NCI-H2171 treated with DMSO at 0.1 percent for 48 hours (cell line): ENCODE measurements around the gene THADA.

ENCODE experiments used
- DNase-seq: peaks from one replicate; lab custom pipeline; 2025; lab: John Stamatoyannopoulos, UW

The THADA gene

GRCh38 chr2:43223521-43224001 is 372.3 kb downstream of the THADA start:
- DNase-seq = no peak

GRCh38 chr2:43222475-43223309 is 373.1 kb downstream of the THADA start:
- DNase-seq = no peak

GRCh38 chr2:43221763-43222474 is 373.9 kb downstream of the THADA start:
- DNase-seq = peak; percentile 71

DNA sequence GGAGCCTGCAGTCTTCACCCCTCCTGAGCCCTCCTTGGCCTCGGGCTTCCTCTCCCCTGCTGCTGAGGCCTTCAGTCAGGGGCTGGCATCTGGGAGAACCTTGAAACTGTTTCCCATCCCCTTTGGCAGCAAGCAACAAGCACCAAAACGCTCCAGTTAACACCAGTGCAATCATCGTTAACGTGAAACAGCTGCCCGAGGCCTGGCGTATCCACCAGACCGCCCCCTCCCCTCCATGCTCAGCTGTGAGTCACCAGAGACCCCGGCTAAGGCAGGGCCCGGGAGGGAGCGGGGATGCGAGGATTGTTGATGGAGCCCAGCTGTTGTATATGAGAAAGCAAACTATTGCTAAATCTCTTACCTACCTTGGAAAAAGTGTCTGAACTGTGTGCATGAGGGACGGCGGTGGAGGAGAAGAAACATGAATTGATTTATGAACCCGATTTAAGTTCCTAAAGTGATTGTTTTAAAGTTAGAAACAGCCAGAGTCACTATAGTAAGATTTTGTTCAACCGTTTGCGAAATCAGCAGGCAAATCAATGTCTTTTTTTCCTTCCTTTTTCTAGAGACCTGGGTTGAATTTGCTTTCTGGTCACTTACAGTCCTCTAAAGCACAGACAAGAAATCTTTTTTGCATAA is 374.6 kb downstream of the THADA start:
- DNase-seq = peak; percentile 91

- no peak for DNase-seq
Observed at GRCh38 chr2:43220760-43221123, 375.1 kb downstream of the THADA start.

DNA sequence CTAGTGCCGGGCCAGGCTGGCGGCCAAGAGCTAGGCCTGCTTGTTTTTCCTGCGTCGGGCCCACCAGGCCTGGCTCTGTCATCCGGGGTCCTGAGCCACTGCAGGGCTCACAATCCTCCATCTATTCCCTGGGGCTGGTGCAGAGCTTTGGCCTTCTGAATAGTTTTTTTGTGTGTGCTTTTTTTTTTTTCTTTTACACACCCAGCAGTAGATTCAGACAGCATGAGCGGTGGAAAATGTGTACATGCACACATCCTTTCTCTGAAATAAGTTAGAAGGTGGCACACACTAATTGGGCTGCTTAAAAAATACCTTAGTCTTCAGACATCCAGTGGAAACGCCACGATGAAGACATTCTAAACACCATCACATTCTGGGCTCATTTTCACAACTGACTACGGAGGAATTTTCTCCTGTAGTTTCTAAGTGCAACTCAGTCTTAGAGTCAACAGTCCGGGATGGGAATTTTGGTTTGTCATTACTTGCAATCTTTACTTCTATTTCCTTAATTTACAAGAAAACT is 375.5 kb downstream of the THADA start:
- no peak for DNase-seq

DNA sequence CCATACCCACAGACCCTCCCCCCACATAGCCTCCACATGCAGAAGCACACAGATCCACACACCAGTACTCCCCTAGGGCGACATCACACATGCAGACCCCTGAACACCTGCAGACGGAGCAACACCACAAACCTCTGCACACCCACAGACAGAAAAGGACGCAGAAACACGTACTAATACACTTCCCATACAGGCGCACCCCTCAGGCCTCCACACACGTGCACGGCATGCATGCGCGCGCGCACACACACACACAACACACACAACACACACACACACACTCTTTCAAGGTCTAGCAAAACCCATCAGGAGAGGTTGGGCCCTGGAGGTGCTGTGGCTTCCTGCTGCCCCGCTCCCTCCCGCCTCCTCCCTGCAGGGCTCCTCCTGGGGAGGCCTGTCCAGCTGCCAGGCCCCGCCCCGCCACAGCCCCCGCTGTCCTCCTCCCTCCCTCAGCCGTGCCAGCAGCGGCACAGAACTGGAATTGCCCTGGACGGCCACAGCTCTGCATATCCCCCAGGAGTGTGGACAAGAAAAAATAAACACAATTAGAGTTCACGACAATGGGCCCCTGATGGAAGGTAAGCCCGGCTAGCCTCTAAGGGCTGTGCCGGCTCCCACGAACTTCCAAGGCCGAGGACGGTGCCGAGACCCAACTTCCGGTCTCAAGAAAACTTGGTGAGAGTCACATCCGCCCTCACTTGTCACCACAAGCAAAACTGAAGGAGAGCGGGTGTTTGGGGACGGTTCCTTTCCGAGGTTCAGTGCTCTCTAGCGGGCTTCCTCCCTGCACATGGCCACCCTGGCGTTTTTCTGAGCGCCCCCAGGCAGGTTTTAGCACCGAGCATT is 376.2 kb downstream of the THADA start:
- no peak for DNase-seq

DNA sequence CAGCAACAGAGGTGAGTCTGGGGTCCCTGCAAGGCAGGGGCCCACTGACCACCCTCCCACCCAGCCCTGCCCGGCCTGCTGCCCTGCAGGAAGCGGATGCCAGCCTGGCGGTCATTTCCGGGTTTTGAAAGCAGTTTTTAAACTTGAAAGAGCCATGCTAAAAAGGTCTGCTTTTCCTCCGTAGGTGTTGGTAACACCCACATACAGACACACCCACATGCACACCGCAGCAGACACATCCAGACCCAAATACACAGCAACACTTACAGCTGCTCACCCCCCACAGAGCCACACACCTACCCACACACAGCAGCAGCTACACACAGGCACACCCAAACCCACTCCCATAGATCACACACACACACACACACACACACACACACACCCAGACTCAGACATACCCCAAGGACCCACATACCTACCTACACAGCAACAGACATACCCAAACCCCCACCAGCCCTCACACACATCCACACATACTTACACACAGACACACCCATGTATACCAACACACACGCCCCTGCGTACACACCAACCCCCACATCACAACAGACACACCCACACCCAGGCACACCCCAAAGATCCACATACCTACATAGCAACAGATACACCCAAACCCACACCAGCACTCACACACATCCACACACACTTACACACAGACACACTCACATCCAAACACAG is 377.0 kb downstream of the THADA start:
- no peak for DNase-seq

DNA sequence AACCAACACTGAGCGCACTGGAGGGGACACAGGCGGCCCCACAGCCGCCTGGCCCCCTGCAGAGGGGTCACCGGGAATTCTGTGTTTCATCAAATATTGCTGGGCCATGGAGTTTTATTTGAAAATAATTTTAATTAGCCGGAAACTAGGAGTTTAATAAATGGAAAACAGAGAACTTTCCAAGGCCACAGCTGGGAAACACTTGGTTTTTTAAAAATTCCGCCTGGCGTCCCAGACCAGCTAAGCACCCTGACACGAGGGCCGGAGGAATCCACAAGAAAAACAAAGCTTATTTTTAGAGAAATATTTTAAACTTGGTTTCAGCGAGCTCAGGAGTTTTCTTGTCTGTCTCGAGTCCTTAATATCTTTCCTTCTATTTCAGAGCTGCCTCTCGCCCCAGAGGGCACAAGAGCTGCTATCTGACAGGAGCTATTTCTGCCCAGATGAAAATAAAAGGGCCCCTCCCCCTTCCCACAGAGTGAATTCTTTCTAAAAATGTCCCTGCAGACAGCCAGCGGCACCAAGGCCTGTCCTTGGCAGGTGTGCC is 377.6 kb downstream of the THADA start:
- no peak for DNase-seq

DNA sequence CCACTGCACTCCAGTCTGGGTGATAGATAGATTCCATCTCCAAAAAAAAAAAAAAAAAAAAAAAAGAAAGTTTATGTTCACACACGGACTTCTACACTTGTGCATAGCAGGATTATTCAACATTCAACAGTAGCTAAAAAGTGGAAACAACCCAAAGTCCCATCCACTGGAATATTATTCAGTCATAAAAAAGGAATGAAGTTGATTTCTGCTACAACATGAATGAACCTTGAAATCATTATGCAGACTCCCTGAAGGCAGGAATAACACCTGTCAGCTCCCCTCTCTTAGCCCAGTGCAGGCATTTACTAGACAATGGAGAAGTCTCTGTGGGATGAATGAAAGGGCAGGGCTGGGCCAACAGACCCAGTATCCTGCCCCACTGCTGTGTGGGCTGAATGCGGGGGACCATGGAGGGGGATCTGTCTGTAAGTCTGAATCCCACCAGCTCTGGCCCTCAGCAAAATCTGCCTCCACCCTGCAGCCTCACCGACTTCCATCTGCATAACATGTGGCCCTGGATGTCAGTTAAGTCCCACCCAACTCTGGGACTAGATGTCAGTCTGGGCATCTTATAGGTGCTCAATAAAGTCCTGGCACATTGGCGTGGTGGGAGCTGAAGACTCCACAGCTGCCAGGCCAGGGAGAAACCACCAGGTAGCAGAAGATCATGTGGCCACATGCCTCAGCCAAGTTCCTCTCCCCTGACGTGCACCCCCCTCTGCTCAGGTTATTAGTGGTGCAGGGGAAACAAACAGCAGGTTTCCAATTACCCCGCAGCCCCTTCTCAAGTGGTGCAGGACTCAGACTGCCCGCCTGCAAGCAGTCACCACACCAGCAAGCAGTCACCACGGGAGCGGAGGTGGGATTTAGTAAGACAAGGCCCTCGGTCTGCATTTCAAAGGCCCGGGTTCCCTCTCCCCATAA is 378.3 kb downstream of the THADA start:
- peak; percentile 72 for DNase-seq

GRCh38 chr2:43216629-43217028 is 379.2 kb downstream of the THADA start:
- DNase-seq = no peak

GRCh38 chr2:43215673-43216255 is 380.1 kb downstream of the THADA start:
- no peak for DNase-seq

DNA sequence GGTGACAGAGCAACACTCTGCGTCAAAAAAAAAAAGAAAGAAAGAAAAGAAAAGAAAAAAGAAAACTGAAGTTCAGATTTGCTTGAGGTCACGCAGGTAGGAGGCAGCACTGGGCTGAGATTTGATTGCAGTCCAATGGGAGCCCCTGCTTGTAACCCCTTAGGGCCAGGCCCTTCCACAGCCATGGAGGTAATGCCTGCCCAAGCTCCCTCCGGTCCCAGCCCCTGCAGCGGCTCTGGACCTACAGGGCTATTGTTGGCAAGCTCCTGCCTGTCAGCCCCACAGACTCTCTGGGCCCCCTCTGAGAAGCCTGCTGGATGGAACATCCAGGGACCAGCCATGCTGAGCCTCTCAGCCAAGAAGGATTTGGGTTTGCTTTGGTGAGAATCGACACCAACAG is 381.6 kb downstream of the THADA start:
- DNase-seq = no peak

DNA sequence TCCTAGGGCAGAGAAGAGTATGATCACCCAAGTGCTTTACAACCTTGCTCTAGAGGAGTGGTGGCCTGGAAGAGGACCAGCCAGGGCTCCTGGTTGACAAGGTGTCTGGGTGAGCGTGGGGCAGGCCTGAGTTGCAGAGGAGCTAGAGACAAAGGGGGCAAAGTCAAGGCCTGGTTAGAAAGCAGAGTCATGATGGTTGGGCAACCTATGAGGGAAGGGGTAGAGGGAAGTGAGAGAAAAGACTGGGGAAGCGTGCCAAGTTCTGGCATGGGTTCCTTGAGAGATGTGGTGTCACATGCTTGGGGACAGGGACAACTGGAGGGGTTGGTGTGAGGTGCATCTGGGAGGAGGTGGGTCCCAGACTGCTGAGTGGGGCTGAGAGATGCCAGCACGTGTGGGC is 382.9 kb downstream of the THADA start:
- no peak for DNase-seq

- DNase-seq = no peak
Observed at GRCh38 chr2:43212216-43212835, 383.5 kb downstream of the THADA start.

DNA sequence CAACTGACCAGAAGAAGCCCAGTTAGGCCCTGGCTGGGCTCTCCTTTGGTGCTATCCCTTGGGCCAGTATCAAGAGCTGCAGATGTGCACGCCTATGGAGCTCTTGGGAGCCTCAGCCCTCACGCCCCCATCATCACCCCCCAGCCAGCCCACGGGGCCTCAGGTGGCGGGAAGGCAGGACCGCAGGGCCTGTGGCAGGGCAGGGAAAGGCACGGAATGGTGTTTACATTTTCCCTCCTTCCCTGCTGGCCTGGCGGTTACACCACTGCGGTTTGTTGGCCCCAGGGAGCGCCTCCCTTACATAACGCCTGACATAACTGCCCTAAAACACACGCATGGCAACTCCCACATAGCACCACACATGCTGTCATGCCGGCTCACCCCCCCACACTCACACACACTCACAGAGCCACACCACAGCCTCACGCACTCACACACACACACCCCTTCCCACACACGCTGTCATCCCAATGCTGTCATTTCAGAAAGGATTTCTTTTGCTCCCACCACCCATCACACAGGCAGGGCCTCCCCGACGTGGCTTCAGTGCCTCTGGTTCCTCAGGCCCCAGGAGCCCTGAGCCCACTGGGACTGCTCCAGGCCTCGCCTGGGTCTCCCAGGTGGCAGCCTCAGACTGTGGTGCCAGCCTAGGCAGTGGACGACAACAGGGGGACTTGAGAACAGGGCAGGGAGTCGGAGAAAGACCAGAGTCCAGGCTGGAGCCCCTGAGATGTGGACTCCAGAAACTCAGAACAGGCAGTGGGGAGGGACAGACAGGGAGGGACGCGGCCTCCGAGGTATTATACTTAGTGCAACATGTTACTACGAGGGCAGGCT is 385.2 kb downstream of the THADA start:
- peak; percentile 54 for DNase-seq

DNA sequence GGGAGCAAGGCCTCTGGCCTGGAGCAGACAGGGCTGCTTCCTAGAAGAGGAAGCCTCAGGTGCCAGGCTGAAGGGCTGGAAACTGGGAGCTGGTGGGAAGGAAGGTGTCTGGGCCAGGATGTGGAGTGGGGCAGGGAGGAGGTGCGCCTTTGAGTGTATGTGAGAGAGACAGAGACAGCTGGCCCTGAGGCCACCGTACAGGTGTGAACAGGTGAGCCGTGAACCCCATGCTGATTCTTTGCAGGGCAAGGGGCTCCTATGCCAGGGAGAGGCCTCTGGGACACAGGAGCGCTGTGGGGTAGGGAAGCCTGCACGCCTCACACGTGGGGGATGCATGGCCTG is 385.7 kb downstream of the THADA start:
- DNase-seq = peak; percentile 37

GRCh38 chr2:43209204-43209717 is 386.6 kb downstream of the THADA start:
- DNase-seq = no peak
